Measurements from ENCODE around the gene CHRNB2. TPM values are rescaled to one million over a fixed set of nuclear protein-coding genes. Genes with fewer than 3 reads are reported as not detected.

CHRNB2 gene
- total RNA-seq, 1 donor from 2014 or later: under 0.01 TPM

- no peak for DNase-seq
These were observed 14.2 kb downstream of the CHRNB2 start for GRCh38 chr1:154581766-154582165.

- no peak for DNase-seq
These were observed 15.3 kb downstream of the CHRNB2 start for GRCh38 chr1:154582885-154583284.

GRCh38 chr1:154583773-154584172, 16.2 kb downstream of the CHRNB2 start:
- peak; percentile 81 for DNase-seq

- peak; percentile 77 for DNase-seq
These were observed 16.9 kb downstream of the CHRNB2 start for GRCh38 chr1:154584267-154584994.

- no peak for DNase-seq
These were observed 18.7 kb downstream of the CHRNB2 start for GRCh38 chr1:154586231-154586630.

- DNase-seq: no peak
These were observed 19.1 kb downstream of the CHRNB2 start for GRCh38 chr1:154586641-154587040.

- no peak for DNase-seq
These were observed 22.2 kb downstream of the CHRNB2 start for GRCh38 chr1:154589780-154590179.

GRCh38 chr1:154590756-154591155, 23.2 kb downstream of the CHRNB2 start:
- DNase-seq: no peak

GRCh38 chr1:154591206-154591605, 23.6 kb downstream of the CHRNB2 start:
- no peak for DNase-seq

GRCh38 chr1:154593390-154593789, 25.8 kb downstream of the CHRNB2 start:
- DNase-seq: no peak

- no peak for DNase-seq
These were observed 27.2 kb downstream of the CHRNB2 start for GRCh38 chr1:154594811-154595210.

GRCh38 chr1:154595621-154596020, 28.0 kb downstream of the CHRNB2 start:
- no peak for DNase-seq

- peak; percentile 41 for DNase-seq
These were observed 31.5 kb downstream of the CHRNB2 start for GRCh38 chr1:154598871-154599635.

- no peak for DNase-seq
These were observed 32.1 kb downstream of the CHRNB2 start for GRCh38 chr1:154599658-154600057.

GRCh38 chr1:154603317-154603716, 35.7 kb downstream of the CHRNB2 start:
- no peak for DNase-seq

GRCh38 chr1:154605534-154605933, 38.0 kb downstream of the CHRNB2 start:
- DNase-seq: no peak

- peak; percentile 47 for DNase-seq
These were observed 39.6 kb downstream of the CHRNB2 start for GRCh38 chr1:154607106-154607608.

- peak; percentile 98 for DNase-seq
These were observed 40.2 kb downstream of the CHRNB2 start, which contains the start of gene ADAR for GRCh38 chr1:154607609-154608396. ADAR (minus strand) TSS chr1:154608186; CDS start chr1:154608006, 180 bp downstream.

- peak; percentile 64 for DNase-seq
These were observed 41.1 kb downstream of the CHRNB2 start for GRCh38 chr1:154608397-154609270.

- DNase-seq: no peak
These were observed 42.1 kb downstream of the CHRNB2 start for GRCh38 chr1:154609398-154610380.
